GM12878 (cell line): Measurements from ENCODE around the gene STK32B.

Experiments
- CTCF ChIP-seq, 3 experiments: IDR thresholded peaks in 2 of 3; conservative IDR thresholded peaks in 1 of 3; 2 replicates each; pipeline ENCODE4 v1.5.1; 2011; ENCODE audit warnings: low read depth in 3 of 3, low read length in 3 of 3, mild to moderate bottlenecking in 3 of 3, control low read depth in 2 of 3, moderate library complexity in 2 of 3, inconsistent platforms in 1 of 3, mixed read lengths in 1 of 3; ENCODE audit not compliant: control insufficient read depth in 2 of 3, insufficient read depth in 1 of 3; ENCODE audit errors: extremely low read depth in 1 of 3
- MAX ChIP-seq: IDR thresholded peaks from 2 replicates; pipeline ENCODE4 v1.6.1; 2012; ENCODE audit warnings: low read depth, low read length, improper control_type of control experiment
- POLR2A ChIP-seq: IDR thresholded peaks from 2 replicates; pipeline ENCODE4 v1.6.1; 2011; ENCODE audit warnings: low read depth, mild to moderate bottlenecking, low read length
- TBL1XR1 ChIP-seq: IDR thresholded peaks from 2 replicates; pipeline ENCODE4 v1.6.1; 2012; ENCODE audit warnings: low read depth, low read length, improper control_type of control experiment
- YY1 ChIP-seq: IDR thresholded peaks from 2 replicates; pipeline ENCODE4 v1.6.1; 2011; ENCODE audit warnings: low read depth, mild to moderate bottlenecking, low read length

DNA sequence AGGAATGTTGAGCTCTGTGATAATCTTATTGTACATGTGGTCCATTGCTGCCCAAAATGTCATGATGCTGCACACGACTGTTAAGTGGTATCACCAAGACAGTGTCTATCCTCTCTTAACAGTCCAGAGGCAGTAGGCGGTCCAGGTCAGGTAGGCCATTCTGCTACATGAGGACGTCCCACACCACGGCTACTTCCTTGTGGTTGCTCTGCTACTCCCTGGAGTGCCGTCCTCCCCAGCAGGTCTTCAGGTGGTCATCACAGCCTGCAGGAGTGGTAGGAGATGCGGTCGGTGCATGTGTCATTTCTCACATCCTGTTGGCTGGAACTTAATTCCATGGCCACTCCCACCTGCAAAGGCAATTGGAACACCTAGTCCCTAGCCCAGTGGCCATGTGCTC lies 11.5 kb upstream of the STK32B start:
- no peak for TF ChIP-seq POLR2A
- TF ChIP-seq CTCF (IDR thresholded peaks at IDR 0.05 in 2 of 3, conservative IDR thresholded peaks at IDR 0.05 in 1 of 3; ENCODE audit: control insufficient read depth in 2 of 3, extremely low read depth in 1 of 3, insufficient read depth in 1 of 3, low read depth in 3 of 3, low read length in 3 of 3): no peak
- TF ChIP-seq YY1: no peak
- TF ChIP-seq TBL1XR1: no peak
- TF ChIP-seq MAX: no peak
